PC-3 (cell line): ENCODE results near the gene AGBL5. TPM values are rescaled to one million over a fixed set of nuclear protein-coding genes. Genes with fewer than 3 reads are reported as not detected.

ENCODE experiments used
- ATAC-seq: fragments of 200-7000 bp; cut with Tn5 transposase; 2 replicates; pipeline ENCODE4 v1.9.1; 2020; ENCODE audit warnings: mild to moderate bottlenecking, moderate library complexity
- BruUV-seq: library from RNA; stranded (reverse); fragments of 400-500 nt; replicated peaks from 2 replicates; lab custom pipeline; 2021; lab: Mats Ljungman, UMichigan
- CTCF ChIA-PET: fragments of 300-600 bp; sonication (Branson Sonifier 250); formaldehyde crosslinking; loops from one replicate; lab custom pipeline; 2022; ENCODE audit warnings: antibody characterized with exemption; lab: Charles Lee
- POLR2A ChIA-PET: fragments of 300-600 bp; sonication (Branson Sonifier 250); formaldehyde crosslinking; loops from one replicate; lab custom pipeline; 2022; ENCODE audit warnings: antibody characterized with exemption; ENCODE audit not compliant: unreplicated experiment; lab: Charles Lee
- DNase-seq: peaks from one replicate; pipeline ENCODE4 v3.0.0-alpha.2; 2015
- H2AFZ ChIP-seq: fragments of 300-600 bp; sonication (generic); 2 replicates; pipeline ENCODE4 v1.6.0; 2016; ENCODE audit warnings: antibody characterized with exemption, low read length
- H3F3A ChIP-seq: fragments of 300-600 bp; sonication (generic); one replicate; pipeline ENCODE4 v1.6.0; 2017; ENCODE audit warnings: antibody characterized with exemption, low read length, control low read depth, mild to moderate bottlenecking; ENCODE audit not compliant: unreplicated experiment
- H3K27ac ChIP-seq: fragments of 300-600 bp; sonication (generic); 2 replicates; pipeline ENCODE4 v1.5.1; 2016; ENCODE audit warnings: mild to moderate bottlenecking, low read length
- H3K27me3 ChIP-seq: fragments of 300-600 bp; sonication (generic); 2 replicates; pipeline ENCODE4 v1.6.1; 2016; ENCODE audit warnings: low read length, mixed read lengths
- H3K36me3 ChIP-seq: fragments of 300-600 bp; sonication (generic); 2 replicates; pipeline ENCODE4 v1.6.1; 2016; ENCODE audit warnings: low read depth, mixed run types, low read length, mixed read lengths
- H3K4me1 ChIP-seq: fragments of 300-600 bp; sonication (generic); 2 replicates; pipeline ENCODE4 v1.5.1; 2016; ENCODE audit warnings: low read length; ENCODE audit not compliant: insufficient read depth
- H3K4me2 ChIP-seq: fragments of 300-600 bp; sonication (generic); 2 replicates; pipeline ENCODE4 v1.6.0; 2016; ENCODE audit warnings: low read length
- H3K4me3 ChIP-seq: fragments of 300-600 bp; sonication (generic); 2 replicates; pipeline ENCODE4 v1.5.1; 2016; ENCODE audit warnings: mild to moderate bottlenecking, low read length, mixed read lengths
- H3K79me2 ChIP-seq: fragments of 300-600 bp; sonication (generic); 2 replicates; pipeline ENCODE4 v1.6.1; 2017; ENCODE audit warnings: low read length, mixed read lengths
- H3K9ac ChIP-seq: fragments of 300-600 bp; sonication (generic); 2 replicates; pipeline ENCODE4 v1.6.0; 2016; ENCODE audit warnings: mild to moderate bottlenecking, low read length
- H3K9me2 ChIP-seq: fragments of 300-600 bp; sonication (generic); replicated peaks from 2 replicates; pipeline ENCODE4 v1.6.1; 2016; ENCODE audit warnings: mixed run types, low read length, mixed read lengths
- H3K9me3 ChIP-seq: fragments of 300-600 bp; sonication (generic); 2 replicates; pipeline ENCODE4 v1.6.1; 2016; ENCODE audit warnings: low read length, mixed read lengths
- H4K20me1 ChIP-seq: fragments of 300-600 bp; sonication (generic); 2 replicates; pipeline ENCODE4 v1.6.1; 2016; ENCODE audit warnings: low read length, mixed read lengths
- EZH2 ChIP-seq: fragments of 300-600 bp; sonication (generic); IDR thresholded peaks from one replicate; pipeline ENCODE4 v1.6.1; 2017; ENCODE audit warnings: antibody characterized with exemption, mild to moderate bottlenecking, low read length; ENCODE audit not compliant: unreplicated experiment
- EZH2phosphoT487 ChIP-seq: fragments of 300-600 bp; sonication (generic); IDR thresholded peaks from 2 replicates; pipeline ENCODE4 v1.6.1; 2018; ENCODE audit warnings: mild to moderate bottlenecking, antibody characterized with exemption, low read length, borderline replicate concordance
- intact Hi-C: fragments of 100-400 bp; cut with micrococcal nuclease; formaldehyde crosslinking; loops from 2 replicates; pipeline ENCODE4 v1.9.0; 2023
- total RNA-seq: library from RNA; depleted of rRNA; stranded (reverse); fragments of >200 nt; gene quantifications from 2 replicates; pipeline ENCODE4 v1.2.3, GENCODE V29; 2014
- TF ChIP-seq, protein P1 (sequence below): fragments of 300-600 bp; sonication (generic); conservative IDR thresholded peaks from 2 replicates; pipeline ENCODE4 v1.5.1; 2017; ENCODE audit warnings: antibody characterized with exemption, low read depth, mild to moderate bottlenecking, low read length

The AGBL5 gene
- total RNA-seq, 1 experiment from 2014 or later, result 14.1 TPM

DNA sequence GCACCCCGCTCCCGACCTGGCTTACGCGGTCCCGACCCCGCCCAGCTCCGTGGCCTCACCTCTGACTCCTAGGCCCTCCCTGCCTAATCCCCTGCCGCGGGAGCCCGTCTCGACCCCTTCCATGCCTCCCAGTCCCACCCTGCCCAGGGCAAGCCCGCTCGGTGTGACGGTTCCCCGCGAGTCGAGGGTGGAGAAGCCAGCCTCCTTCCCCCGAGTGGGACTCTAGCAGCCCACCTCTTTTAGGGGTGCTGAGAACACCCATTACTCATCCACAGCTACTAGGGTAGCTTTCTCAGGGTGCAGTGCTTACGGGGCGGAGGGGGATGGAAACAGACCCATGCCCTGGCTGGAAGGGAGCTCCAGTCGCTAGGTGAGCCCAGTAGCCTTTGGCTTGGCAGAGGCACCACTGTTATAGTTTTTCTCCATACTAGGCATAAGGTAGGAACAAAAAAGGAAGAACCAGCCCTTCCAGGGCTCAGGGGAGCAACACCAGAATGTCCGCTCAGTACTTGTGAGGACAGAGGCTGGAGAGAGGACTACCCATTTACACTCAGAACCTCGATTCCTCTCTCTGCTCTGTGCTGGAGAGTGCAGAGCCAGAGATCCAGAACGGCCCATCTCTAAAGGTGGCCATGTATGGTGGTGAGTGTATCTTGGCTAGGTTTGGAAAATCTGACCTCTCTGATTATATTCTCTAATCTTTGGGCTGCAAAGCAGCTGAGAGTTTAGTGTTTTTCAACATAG is 606 bp downstream of the AGBL5 start:
- no peak overlapping the region for H3K27ac ChIP-seq
- no peak for DNase-seq
- CTCF ChIA-PET, result interaction anchor here (0.5 to 1.0 kb wide), 3 partner anchors 10 to 241 kb away, joined by 3 to 6 read pairs (median 4); no protein-coding TSS in a partner anchor

DNA sequence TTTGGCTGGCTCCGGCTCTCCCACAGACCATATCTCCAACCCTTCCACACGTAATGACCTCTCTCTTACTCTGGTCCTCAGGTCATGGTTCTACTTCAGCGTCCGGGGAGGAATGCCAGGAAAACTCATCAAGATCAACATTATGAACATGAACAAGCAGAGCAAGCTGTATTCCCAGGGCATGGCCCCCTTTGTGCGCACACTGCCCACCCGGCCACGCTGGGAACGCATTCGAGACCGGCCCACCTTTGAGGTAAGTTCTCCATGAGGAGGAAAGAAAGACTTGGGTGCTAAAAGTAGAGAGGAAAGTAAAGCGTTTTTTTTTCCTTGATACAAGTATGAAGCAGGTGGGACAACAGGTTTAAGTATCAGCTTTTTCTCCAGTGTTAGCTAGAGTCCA is 1.9 kb downstream of the AGBL5 start:
- no TSS peak for BruUV-seq
- CTCF ChIA-PET, result no interaction called here
- H2AFZ ChIP-seq, result no peak overlapping the region

More for the DNA sequence above, 606 bp downstream of the AGBL5 start:
- ATAC-seq, result peak; percentile 2
- TF ChIP-seq, protein P1, sequence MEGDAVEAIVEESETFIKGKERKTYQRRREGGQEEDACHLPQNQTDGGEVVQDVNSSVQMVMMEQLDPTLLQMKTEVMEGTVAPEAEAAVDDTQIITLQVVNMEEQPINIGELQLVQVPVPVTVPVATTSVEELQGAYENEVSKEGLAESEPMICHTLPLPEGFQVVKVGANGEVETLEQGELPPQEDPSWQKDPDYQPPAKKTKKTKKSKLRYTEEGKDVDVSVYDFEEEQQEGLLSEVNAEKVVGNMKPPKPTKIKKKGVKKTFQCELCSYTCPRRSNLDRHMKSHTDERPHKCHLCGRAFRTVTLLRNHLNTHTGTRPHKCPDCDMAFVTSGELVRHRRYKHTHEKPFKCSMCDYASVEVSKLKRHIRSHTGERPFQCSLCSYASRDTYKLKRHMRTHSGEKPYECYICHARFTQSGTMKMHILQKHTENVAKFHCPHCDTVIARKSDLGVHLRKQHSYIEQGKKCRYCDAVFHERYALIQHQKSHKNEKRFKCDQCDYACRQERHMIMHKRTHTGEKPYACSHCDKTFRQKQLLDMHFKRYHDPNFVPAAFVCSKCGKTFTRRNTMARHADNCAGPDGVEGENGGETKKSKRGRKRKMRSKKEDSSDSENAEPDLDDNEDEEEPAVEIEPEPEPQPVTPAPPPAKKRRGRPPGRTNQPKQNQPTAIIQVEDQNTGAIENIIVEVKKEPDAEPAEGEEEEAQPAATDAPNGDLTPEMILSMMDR, result no peak
- no peak for TF ChIP-seq EZH2
- no peak for TF ChIP-seq EZH2phosphoT487
- Histone ChIP-seq H3K9me3 (no peaks in the 10 kb centered on the region), H3K4me2 (peak overlapping the region; percentile 94), H3K4me1 (peaks cover 17% of the 10 kb centered on the region), H3K36me3 (no peaks in the 10 kb centered on the region), H3K79me2 (no peaks in the 10 kb centered on the region), H3F3A (no peaks in the 10 kb centered on the region), H3K9me2 (no peaks in the 10 kb centered on the region), H4K20me1 (no peaks in the 10 kb centered on the region), H3K27me3 (no peaks in the 10 kb centered on the region), H3K4me3 (peak overlapping the region; percentile 77), H2AFZ (peak overlapping the region; percentile 89), H3K9ac (peak overlapping the region; percentile 60)
- no TSS peak for BruUV-seq
- POLR2A ChIA-PET, result interaction anchor here (0.5 kb wide), 1 partner anchor 376 kb away, joined by 5 read pairs; the partner anchor contains the start of gene NRBP1
- intact Hi-C loops, result loop anchor here (2.0 kb wide), 2 partner anchors 19 to 31 kb away; partner anchors contain the start of gene TMEM214

More for the DNA sequence above, 1.9 kb downstream of the AGBL5 start:
- no peaks in the 10 kb centered on the region for H4K20me1 ChIP-seq
- H3K4me1 ChIP-seq, result peaks cover 17% of the 10 kb centered on the region
- H3K9me3 ChIP-seq, result no peaks in the 10 kb centered on the region
- ATAC-seq (no peak), DNase-seq (no peak)
- no peaks in the 10 kb centered on the region for H3K79me2 ChIP-seq
- intact Hi-C loops, result no loop called here
- no peaks in the 10 kb centered on the region for H3K36me3 ChIP-seq
- H3K9me2 ChIP-seq, result no peaks in the 10 kb centered on the region
- H3K4me2 ChIP-seq, result no peak overlapping the region
- no peak overlapping the region for H3K4me3 ChIP-seq
- POLR2A ChIA-PET, result interaction anchor here (0.7 kb wide), 2 partner anchors 9 to 76 kb away, joined by 3 to 4 read pairs; no protein-coding TSS in a partner anchor
- H3K9ac ChIP-seq, result no peak overlapping the region
- no peak overlapping the region for H3K27ac ChIP-seq
- H3F3A ChIP-seq, result no peaks in the 10 kb centered on the region
- TF ChIP-seq, protein P1, result no peak
- no peak for TF ChIP-seq EZH2
- no peak for TF ChIP-seq EZH2phosphoT487
- H3K27me3 ChIP-seq, result no peaks in the 10 kb centered on the region
